Activated CD4-positive, alpha-beta T cell treated with anti-CD3 and anti-CD28 coated beads, Interleukin-10, Interleukin-2, amounts not matched to agents 100 ng/mL and 50 ng/mL, durations not matched to agents 16 hours and 8 hours (primary cell): Measurements from ENCODE around the gene ABHD16A.

Experiments
- DNase-seq: peaks from one replicate; pipeline ENCODE4 v3.0.0-alpha.2; 2020

The ABHD16A gene

GRCh38 chr6:31702819-31703716 is at the start of gene ABHD16A:
TSS of gene ABHD16A (minus strand) at chr6:31703324. CDS start at chr6:31703281, 43 bp downstream.
- peak; percentile 99 for DNase-seq

- no peak for DNase-seq
Observed at GRCh38 chr6:31752739-31753319, 49.7 kb upstream of the ABHD16A start.

GRCh38 chr6:31750411-31751022 is 47.4 kb upstream of the ABHD16A start:
- no peak for DNase-seq

GRCh38 chr6:31749301-31750036 is 46.3 kb upstream of the ABHD16A start:
- DNase-seq: no peak

GRCh38 chr6:31744422-31744821 is 41.3 kb upstream of the ABHD16A start:
- DNase-seq: no peak

GRCh38 chr6:31742894-31743293 is 39.8 kb upstream of the ABHD16A start:
- no peak for DNase-seq

- no peak for DNase-seq
Observed at GRCh38 chr6:31741815-31742214, 38.7 kb upstream of the ABHD16A start.

- peak; percentile 49 for DNase-seq
Observed at GRCh38 chr6:31740397-31741223, 37.5 kb upstream of the ABHD16A start.

- DNase-seq: peak; percentile 100
Observed at GRCh38 chr6:31739639-31740396, 36.7 kb upstream of the ABHD16A start, which contains the start of gene MSH5. TSS of gene MSH5 (plus strand) at chr6:31740005. CDS start at chr6:31740467, 462 bp downstream.

GRCh38 chr6:31737991-31738979 is 35.2 kb upstream of the ABHD16A start:
- DNase-seq: peak; percentile 90

GRCh38 chr6:31737315-31737990 is 34.3 kb upstream of the ABHD16A start:
- DNase-seq: peak; percentile 46

GRCh38 chr6:31736768-31737314 is 33.7 kb upstream of the ABHD16A start:
- no peak for DNase-seq

GRCh38 chr6:31736021-31736767 is 33.1 kb upstream of the ABHD16A start, which contains the start of gene CLIC1:
TSS of gene CLIC1 (minus strand) at chr6:31736530. CDS start at chr6:31736300, 230 bp downstream.
- peak; percentile 91 for DNase-seq

- DNase-seq: peak; percentile 86
Observed at GRCh38 chr6:31734821-31735406, 31.8 kb upstream of the ABHD16A start.

- DNase-seq: no peak
Observed at GRCh38 chr6:31734247-31734820, 31.2 kb upstream of the ABHD16A start.

- no peak for DNase-seq
Observed at GRCh38 chr6:31733734-31734133, 30.6 kb upstream of the ABHD16A start.

GRCh38 chr6:31732029-31732428 is 28.9 kb upstream of the ABHD16A start:
- no peak for DNase-seq
